GM19438 (cell line): ENCODE results near the gene ZFP36.

Experiments used
- ATAC-seq: cut with Tn5 transposase; IDR thresholded peaks from one replicate; pipeline ENCODE4 v1.9.1; 2021; ENCODE audit warnings: low read depth; ENCODE audit not compliant: unreplicated experiment

Gene ZFP36

GRCh38 chr19:39403331-39404312 is 3.0 kb upstream of the ZFP36 start:
- ATAC-seq = no peak

DNA sequence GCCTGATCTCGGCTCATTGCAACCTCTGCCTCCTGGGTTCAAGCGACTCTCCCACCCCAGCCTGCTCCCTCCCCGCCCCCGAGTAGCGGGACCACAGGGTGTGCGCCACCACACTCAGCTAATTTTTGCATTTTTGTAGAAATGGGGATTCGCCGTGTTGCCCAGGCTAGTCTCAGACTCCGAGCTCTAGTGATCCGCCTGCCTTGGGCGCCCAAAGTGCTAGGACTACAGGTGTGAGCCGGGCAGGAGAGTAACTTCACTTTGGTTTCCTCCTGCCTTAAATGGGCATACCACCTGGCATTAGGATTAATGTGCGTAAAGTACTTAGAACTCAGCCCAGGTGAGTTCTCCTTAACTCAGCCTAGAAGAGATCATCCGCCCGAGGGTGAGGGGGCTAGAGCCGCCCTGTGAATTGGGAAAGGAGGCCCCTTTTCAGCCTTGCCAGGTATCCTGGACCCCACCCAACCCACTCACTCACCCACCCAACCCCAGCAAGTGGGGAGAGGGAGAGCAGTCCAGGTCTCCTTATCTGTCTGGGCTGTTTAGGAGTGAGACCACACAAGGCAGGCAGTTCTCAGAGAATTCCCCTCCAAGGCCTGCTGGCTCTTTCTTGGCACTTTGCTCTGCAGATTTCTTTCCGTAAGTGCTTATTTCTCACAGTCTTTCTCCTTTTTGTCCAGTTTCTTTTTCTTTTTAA is 1.2 kb upstream of the ZFP36 start:
- no peak for ATAC-seq

DNA sequence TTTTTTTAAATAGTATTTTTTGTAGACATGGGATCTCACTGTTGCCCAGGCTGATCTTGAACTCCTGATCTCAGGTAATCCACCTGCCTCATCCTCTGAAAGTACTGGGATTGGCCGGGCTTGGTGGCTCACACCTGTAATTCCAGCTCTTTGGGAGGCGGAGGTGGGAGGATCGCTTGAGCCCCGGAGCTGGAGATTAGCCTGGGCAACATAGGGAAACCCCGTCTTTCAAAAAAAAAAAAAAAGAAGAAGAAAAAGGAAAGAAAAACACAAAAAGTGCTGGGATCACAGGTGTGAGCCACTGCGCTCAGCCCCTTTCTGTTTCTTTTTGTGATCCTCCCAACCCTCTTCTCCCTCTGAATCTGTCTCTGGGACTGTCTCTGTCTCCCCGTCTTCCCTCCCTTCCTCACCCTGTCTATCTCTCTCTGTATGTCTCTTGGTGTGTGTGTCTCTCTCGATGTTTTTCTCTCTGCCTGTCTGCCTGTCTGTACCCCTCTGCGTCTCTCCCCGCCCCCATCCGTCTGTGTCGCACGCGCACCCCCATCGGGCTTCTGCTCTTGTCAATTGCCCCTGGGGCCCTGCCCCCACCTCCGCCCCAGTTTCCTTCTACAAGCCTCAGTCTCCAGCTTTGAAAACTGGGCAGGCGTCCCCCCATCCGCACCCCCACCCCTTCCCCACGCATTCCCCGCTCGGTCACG is 540 bp upstream of the ZFP36 start:
- ATAC-seq = no peak

DNA sequence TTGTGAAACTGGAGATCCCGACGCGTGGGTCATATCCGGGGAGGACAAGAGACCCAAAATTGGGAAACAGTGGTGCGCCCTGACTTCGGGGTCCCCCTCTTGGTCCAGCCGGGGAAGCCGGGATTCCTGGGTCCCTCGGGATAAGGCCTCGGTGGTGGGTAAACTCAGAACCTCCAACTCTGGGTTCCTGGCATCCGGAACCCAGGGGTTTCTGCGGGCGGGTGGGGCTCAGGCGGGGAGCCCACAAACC is 688 bp downstream of the ZFP36 start:
- no peak for ATAC-seq

DNA sequence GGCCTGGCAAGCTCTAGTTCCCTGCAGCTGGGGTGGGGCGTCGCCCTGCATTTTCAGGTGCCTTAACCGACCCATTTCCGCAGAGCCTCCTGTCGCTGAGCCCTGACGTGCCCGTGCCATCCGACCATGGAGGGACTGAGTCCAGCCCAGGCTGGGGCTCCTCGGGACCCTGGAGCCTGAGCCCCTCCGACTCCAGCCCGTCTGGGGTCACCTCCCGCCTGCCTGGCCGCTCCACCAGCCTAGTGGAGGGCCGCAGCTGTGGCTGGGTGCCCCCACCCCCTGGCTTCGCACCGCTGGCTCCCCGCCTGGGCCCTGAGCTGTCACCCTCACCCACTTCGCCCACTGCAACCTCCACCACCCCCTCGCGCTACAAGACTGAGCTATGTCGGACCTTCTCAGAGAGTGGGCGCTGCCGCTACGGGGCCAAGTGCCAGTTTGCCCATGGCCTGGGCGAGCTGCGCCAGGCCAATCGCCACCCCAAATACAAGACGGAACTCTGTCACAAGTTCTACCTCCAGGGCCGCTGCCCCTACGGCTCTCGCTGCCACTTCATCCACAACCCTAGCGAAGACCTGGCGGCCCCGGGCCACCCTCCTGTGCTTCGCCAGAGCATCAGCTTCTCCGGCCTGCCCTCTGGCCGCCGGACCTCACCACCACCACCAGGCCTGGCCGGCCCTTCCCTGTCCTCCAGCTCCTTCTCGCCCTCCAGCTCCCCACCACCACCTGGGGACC is 1.2 kb downstream of the ZFP36 start:
- ATAC-seq = no peak

DNA sequence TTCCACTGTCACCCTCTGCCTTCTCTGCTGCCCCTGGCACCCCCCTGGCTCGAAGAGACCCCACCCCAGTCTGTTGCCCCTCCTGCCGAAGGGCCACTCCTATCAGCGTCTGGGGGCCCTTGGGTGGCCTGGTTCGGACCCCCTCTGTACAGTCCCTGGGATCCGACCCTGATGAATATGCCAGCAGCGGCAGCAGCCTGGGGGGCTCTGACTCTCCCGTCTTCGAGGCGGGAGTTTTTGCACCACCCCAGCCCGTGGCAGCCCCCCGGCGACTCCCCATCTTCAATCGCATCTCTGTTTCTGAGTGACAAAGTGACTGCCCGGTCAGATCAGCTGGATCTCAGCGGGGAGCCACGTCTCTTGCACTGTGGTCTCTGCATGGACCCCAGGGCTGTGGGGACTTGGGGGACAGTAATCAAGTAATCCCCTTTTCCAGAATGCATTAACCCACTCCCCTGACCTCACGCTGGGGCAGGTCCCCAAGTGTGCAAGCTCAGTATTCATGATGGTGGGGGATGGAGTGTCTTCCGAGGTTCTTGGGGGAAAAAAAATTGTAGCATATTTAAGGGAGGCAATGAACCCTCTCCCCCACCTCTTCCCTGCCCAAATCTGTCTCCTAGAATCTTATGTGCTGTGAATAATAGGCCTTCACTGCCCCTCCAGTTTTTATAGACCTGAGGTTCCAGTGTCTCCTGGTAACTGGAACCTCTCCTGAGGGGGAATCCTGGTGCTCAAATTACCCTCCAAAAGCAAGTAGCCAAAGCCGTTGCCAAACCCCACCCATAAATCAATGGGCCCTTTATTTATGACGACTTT is 2.0 kb downstream of the ZFP36 start:
- no peak for ATAC-seq

GRCh38 chr19:39409208-39410016 is 2.8 kb downstream of the ZFP36 start:
- ATAC-seq = no peak

- no peak for ATAC-seq
Observed at GRCh38 chr19:39410017-39410830, 3.6 kb downstream of the ZFP36 start.

DNA sequence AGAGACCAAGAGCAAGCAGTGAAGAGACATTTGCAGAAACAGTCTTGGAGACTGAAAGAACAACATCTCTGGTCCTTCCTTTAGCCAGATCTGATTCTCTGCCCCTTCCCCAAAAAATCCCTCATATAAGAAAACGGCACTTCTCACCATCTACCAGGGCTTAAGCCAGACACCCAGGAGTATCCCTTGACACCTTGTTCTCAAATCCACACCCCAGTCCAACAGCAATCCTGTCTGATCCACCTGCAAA is 4.1 kb downstream of the ZFP36 start:
- ATAC-seq = no peak

DNA sequence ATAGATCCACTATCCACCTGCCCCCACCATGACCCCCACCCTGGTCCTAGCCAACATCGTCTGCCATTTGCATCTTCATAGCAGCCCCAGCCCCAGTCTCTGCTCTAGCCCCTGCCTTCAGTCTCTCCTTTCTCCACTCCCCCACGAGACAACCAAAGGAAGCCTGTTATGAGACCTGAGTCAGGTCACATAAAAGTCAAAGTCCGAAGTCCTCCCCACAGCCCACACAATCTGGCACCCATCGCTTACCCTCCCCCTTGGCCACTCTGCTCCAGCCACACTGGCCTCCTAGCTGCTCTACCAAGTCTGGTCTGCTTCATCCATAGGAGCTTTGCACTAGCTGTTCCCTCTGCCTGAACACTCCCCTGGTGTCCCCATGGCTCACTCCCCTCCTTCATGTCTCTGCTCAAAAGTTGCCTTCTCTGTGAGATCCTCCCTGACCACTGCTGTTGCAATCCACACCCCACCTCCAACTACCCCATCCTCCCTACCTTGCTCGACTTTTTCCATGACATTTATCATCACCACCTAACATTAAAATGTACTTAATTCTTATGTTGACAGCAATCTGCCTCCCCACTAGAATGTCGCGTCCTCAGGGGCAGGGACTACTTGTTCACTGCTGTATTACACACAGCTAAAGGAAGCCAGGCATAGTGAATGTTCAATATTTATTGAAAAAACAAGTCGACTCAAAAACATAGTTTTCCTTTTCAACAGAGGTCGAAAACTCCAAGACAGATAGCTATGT is 4.6 kb downstream of the ZFP36 start:
- ATAC-seq = no peak

- ATAC-seq = peak; percentile 27
Observed at GRCh38 chr19:39411832-39412099, 5.1 kb downstream of the ZFP36 start.

DNA sequence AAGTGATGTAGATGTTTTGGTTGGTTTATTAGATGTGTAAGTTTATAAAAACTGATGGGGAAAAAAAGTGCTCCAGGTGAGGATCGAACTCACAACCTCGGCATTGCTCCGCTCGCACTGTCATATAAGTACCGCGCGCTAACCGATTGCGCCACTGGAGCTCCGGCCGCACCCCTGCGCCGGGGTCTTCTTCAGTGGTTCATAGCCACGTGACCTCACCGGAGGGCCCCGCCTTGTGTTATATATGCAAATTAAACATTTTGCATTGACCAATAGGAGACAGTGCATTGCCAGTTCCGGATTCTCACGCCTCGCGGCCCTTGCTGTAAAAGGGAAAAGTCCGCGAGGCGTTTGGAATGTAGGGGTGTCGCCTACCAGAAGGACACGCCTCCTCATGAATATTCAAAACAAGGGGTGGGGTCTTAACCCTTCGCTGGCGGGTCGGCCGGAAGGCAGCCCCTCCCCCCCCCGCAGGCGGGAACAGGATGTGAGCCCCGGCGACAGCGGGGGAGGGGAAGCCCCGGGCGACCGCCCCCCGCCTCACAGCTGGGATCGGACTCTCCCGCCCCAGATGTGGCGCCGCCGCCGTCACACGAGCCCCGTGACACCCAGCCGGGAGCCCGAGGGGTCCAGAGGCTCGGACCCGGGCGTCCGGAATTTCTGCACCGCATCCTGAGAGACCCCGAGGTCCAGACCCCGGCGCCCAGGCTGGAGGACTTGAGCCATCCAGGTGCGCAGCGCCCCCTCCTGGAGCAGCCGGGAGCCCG is 5.6 kb downstream of the ZFP36 start, which contains the start of gene PLEKHG2:
Gene PLEKHG2, plus strand, starts transcription at position 570 of the 767 bp plus-strand sequence. CDS start 1,418 bp downstream, outside the sequence.
- ATAC-seq = peak; percentile 53

DNA sequence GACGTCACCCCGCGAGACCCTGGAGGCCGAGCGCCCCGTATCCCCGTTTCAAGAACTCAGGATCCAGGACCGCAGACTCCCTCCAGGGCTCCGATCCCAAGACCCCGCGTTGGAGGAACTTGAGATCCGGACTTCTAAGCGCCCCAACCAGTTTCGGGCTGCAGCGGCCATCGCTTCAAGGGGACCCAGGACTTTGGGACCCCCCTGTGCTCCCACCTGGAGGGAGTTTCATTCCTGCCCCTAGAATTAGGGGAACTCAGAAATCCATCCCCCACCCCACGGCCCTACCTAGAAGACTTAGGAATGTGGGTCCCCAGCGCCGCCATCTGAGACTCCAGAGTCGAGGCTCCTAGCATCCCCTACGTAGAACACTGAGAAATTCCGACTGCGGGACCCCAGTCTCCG is 6.2 kb downstream of the ZFP36 start:
- no peak for ATAC-seq

GRCh38 chr19:39413272-39413910 is 6.7 kb downstream of the ZFP36 start:
- no peak for ATAC-seq

GRCh38 chr19:39413911-39414608 is 7.4 kb downstream of the ZFP36 start:
- ATAC-seq = no peak
